Endodermal cell (in vitro differentiated cells): ENCODE data around the gene ATRN. TPM values are rescaled to one million over a fixed set of nuclear protein-coding genes. Genes with fewer than 3 reads are reported as not detected.
"Not testable (repeated sequence)": the region's sequence is repeated elsewhere in the genome, so short reads cannot be mapped to it uniquely, and the experiment has no call there.

Experiments
- DNase-seq: peaks from one replicate; pipeline ENCODE4 v3.0.0-alpha.2; 2017
- H3K27ac ChIP-seq: 2 replicates; pipeline ENCODE4 v1.5.1; 2013; ENCODE audit warnings: mild to moderate bottlenecking, low read depth, low read length, moderate library complexity
- H3K27me3 ChIP-seq: 2 replicates; pipeline ENCODE4 v1.6.1; 2013; ENCODE audit warnings: mild to moderate bottlenecking, low read length, moderate library complexity; ENCODE audit not compliant: insufficient read depth, control insufficient read depth, poor library complexity, severe bottlenecking
- H3K36me3 ChIP-seq: 2 replicates; pipeline ENCODE4 v1.7.0; 2013; ENCODE audit warnings: mild to moderate bottlenecking, low read length, moderate library complexity; ENCODE audit not compliant: control insufficient read depth, insufficient read depth
- H3K4me1 ChIP-seq: one replicate; pipeline ENCODE4 v1.7.0; 2013; ENCODE audit warnings: low read length; ENCODE audit not compliant: control insufficient read depth, insufficient read depth
- H3K4me3 ChIP-seq: 2 replicates; pipeline ENCODE4 v1.5.1; 2013; ENCODE audit warnings: mild to moderate bottlenecking, low read length, moderate library complexity
- H3K9ac ChIP-seq: 2 replicates; pipeline ENCODE4 v1.6.1; 2013; ENCODE audit warnings: mild to moderate bottlenecking, low read length, moderate library complexity; ENCODE audit not compliant: poor library complexity, severe bottlenecking; ENCODE audit errors: extremely low read depth
- H3K9me3 ChIP-seq: 2 replicates; pipeline ENCODE4 v1.6.1; 2013; ENCODE audit warnings: mild to moderate bottlenecking, low read length, moderate library complexity; ENCODE audit not compliant: control insufficient read depth
- H3K27ac Mint-ChIP-seq: 2 replicates; pipeline ENCODE4 v1.8.0; 2020; ENCODE audit warnings: mixed read lengths
- H3K27me3 Mint-ChIP-seq: 2 replicates; pipeline ENCODE4 v1.8.0; 2021; ENCODE audit warnings: mild to moderate bottlenecking, mixed read lengths; ENCODE audit not compliant: insufficient read depth
- H3K36me3 Mint-ChIP-seq: 2 replicates; pipeline ENCODE4 v1.8.0; 2020; ENCODE audit warnings: low read depth, mixed read lengths
- H3K4me1 Mint-ChIP-seq: 2 replicates; pipeline ENCODE4 v1.8.0; 2020; ENCODE audit warnings: mixed read lengths
- H3K4me3 Mint-ChIP-seq: 2 replicates; pipeline ENCODE4 v1.8.0; 2020; ENCODE audit warnings: mild to moderate bottlenecking, moderate library complexity, mixed read lengths
- H3K9me3 Mint-ChIP-seq: 2 replicates; pipeline ENCODE4 v1.8.0; 2020; ENCODE audit warnings: mild to moderate bottlenecking, mixed read lengths
- WGBS, 2 experiments: methylation state at CpG; one replicate each; pipeline versions ENCODE4 v1.1.5 to v1.1.7; 2013; ENCODE audit warnings: missing lambda C conversion rate in 2 of 2, mixed read lengths in 1 of 2; ENCODE audit not compliant: insufficient coverage in 1 of 2, insufficient read length in 1 of 2; 5-methylcytosine and 5-hydroxymethylcytosine counted together
- long read RNA-seq, 4 experiments: library from polyadenylated mRNA in 2 of 4; library from RNA in 1 of 4; library from capped mRNA in 1 of 4; stranded (forward) in 3 of 4; unstranded in 1 of 4; transcript quantifications; one replicate each; pipeline ENCODE4 v2.0.0, GENCODE V29; 2020 to 2021; ENCODE audit warnings: inconsistent platforms in 1 of 4
- polyA plus RNA-seq, 2 experiments: library from polyadenylated mRNA; stranded (reverse); fragments of 50-300 nt; gene quantifications; one replicate each; pipeline ENCODE4 v1.2.3, GENCODE V29; 2013
- total RNA-seq, 2 donors: library from RNA; stranded (reverse); fragmentation: NEBNext Ultra II Directional in 1 of 2; extraction: Animal tissue kit (Norgen Biotek cat#: 25700) in 1 of 2; gene quantifications; 2 replicates in 1 of 2; 3 replicates in 1 of 2; pipeline ENCODE4 v1.2.1, GENCODE V29; 2021
- TF ChIP-seq, protein P1 (sequence below): fragments of 200-600 bp; sonication (generic); conservative IDR thresholded peaks from 2 replicates; pipeline ENCODE4 v1.5.0; 2021; ENCODE audit warnings: antibody characterized with exemption, mild to moderate bottlenecking

The ATRN gene
- 10 to 100 TPM; 27.4 to 31.2 TPM for total RNA-seq
- polyA plus RNA-seq (2013, experiment 1 of 2), result 26.3 TPM
- polyA plus RNA-seq (2013, experiment 2 of 2), result 22.9 TPM
- long read RNA-seq, experiment 1, full-length matches to known transcripts, result 3 of 20 reads
- long read RNA-seq, experiment 1, partial matches to known transcripts, result 4 of 20 reads
- long read RNA-seq, experiment 1, other reads (novel, unspliced or antisense), result 13 of 20 reads
- long read RNA-seq, experiment 2, full-length matches to known transcripts, result 14 of 34 reads
- long read RNA-seq, experiment 2, partial matches to known transcripts, result 17 of 34 reads
- long read RNA-seq, experiment 2, other reads (novel, unspliced or antisense), result 3 of 34 reads
- long read RNA-seq, experiment 3, partial matches to known transcripts, result 1 of 10 reads
- long read RNA-seq, experiment 3, other reads (novel, unspliced or antisense), result 9 of 10 reads
- long read RNA-seq, experiment 4, partial matches to known transcripts, result 1 of 2 reads
- long read RNA-seq, experiment 4, other reads (novel, unspliced or antisense), result 1 of 2 reads

DNA sequence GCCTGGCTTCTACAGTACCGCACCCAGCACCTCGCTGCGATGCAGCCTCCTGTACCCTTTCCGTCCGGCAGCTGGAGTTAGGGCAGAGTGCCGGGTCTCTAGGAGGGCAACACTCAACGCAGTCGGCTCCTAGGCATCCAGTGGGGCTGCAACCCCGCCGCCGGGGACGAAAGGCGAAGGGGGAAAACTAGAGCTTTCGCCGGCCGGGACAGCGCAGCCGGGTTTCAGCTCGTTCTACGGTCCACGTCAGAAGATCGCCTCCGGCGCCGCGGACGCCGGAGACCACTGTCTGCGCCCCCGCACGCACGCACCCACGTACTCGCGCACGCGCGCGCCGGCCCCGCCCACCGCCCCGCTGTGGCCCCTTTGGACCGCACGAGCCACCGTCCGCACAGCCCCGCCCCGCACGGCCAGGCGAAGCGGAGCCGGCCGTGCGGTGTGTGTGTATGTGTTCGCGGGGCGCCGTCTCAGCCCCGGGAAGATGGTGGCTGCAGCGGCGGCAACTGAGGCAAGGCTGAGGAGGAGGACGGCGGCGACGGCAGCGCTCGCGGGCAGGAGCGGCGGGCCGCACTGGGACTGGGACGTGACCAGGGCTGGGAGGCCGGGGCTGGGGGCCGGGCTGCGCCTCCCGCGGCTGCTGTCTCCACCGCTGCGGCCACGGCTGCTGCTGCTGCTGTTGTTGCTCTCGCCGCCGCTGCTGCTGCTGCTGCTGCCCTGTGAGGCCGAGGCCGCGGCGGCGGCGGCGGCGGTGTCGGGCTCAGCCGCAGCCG, at the start of gene ATRN:
Gene ATRN (plus strand): TSS at position 392 of the 770 bp plus-strand sequence. CDS start 90 bp downstream, at position 482.
- Mint-ChIP-seq H3K36me3 (no peaks in the 10 kb centered on the region), H3K27me3 (peaks cover 55% of the 10 kb centered on the region), H3K4me3 (peak within 1 kb of the TSS; percentile 91), H3K9me3 (no peaks in the 10 kb centered on the region), H3K4me1 (peaks cover 25% of the 10 kb centered on the region), H3K27ac (peak within 1 kb of the TSS; percentile 69)
- WGBS, 2 experiments, result 0% methylated on average over 16 to 95 of the region's 95 CpGs
- peak within 1 kb of the TSS; percentile 58 for H3K27ac ChIP-seq
- H3K27me3 ChIP-seq, result peaks cover 7% of the 10 kb centered on the region
- peak; percentile 94 for DNase-seq
- H3K4me3 ChIP-seq, result peak within 1 kb of the TSS; percentile 99
- peak within 1 kb of the TSS; percentile 57 for H3K9ac ChIP-seq
- H3K4me1 ChIP-seq, result no peaks in the 10 kb centered on the region
- TF ChIP-seq, protein P1, sequence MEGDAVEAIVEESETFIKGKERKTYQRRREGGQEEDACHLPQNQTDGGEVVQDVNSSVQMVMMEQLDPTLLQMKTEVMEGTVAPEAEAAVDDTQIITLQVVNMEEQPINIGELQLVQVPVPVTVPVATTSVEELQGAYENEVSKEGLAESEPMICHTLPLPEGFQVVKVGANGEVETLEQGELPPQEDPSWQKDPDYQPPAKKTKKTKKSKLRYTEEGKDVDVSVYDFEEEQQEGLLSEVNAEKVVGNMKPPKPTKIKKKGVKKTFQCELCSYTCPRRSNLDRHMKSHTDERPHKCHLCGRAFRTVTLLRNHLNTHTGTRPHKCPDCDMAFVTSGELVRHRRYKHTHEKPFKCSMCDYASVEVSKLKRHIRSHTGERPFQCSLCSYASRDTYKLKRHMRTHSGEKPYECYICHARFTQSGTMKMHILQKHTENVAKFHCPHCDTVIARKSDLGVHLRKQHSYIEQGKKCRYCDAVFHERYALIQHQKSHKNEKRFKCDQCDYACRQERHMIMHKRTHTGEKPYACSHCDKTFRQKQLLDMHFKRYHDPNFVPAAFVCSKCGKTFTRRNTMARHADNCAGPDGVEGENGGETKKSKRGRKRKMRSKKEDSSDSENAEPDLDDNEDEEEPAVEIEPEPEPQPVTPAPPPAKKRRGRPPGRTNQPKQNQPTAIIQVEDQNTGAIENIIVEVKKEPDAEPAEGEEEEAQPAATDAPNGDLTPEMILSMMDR, result peak; percentile 9
- no peaks in the 10 kb centered on the region for H3K36me3 ChIP-seq
- H3K9me3 ChIP-seq, result no peaks in the 10 kb centered on the region

DNA sequence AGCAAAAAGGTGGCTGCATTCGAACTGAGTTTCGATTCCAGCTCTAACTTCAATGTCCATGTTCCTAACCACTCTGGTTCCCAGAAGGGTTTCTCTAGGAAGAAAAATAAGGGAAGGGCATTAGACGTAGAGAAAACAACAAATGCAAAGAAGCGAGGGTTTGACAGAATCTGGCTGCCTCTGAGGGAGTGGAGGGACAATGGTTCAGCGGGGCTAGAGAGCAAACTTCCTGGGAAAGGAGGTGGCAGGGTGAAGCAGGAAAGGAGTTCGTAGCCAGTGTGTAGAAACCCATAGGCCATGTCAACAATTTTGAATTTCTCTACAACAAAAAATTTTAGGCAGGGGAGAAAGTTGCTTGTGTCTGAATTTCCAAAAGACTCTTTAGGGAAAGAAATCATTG, 48.8 kb upstream of the ATRN start:
- no peaks in the 10 kb centered on the region for H3K27me3 Mint-ChIP-seq
- H3K36me3 Mint-ChIP-seq, result no peaks in the 10 kb centered on the region
- DNase-seq, result no peak
- no peaks in the 10 kb centered on the region for H3K4me1 ChIP-seq
- peaks cover 8% of the 10 kb centered on the region for H3K4me1 Mint-ChIP-seq
- no peaks in the 10 kb centered on the region for H3K27me3 ChIP-seq
- TF ChIP-seq, protein P1, result no peak
- H3K27ac ChIP-seq, result no peak overlapping the region
- H3K4me3 ChIP-seq, result no peak overlapping the region
- H3K36me3 ChIP-seq, result no peaks in the 10 kb centered on the region
- no peak overlapping the region for H3K4me3 Mint-ChIP-seq
- 79 to 83% methylated on average over 4 to 5 of the region's 6 CpGs for WGBS, 2 experiments
- H3K9ac ChIP-seq, result no peak overlapping the region
- H3K9me3 Mint-ChIP-seq, result no peaks in the 10 kb centered on the region
- H3K9me3 ChIP-seq, result no peaks in the 10 kb centered on the region
- H3K27ac Mint-ChIP-seq, result no peak overlapping the region

DNA sequence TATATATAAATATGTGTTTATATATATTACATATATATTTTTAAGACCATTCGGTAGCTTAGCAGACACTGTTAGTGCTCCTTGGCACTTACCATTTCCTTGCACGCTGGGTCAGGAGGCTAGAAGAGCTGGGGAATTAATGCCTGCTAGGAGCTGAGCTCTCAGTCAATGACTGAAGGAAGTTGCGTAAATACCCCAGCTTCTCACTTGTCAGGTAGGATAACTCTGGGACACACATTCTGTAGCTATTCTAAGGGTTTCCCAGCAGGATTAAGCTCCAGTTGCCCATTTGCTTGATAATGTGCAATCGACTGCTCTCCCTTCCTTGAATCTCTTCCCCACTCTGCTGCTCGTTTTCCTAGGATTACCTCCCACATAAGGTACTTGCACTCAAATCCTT, 47.7 kb upstream of the ATRN start:
- H3K4me3 Mint-ChIP-seq, result no peak overlapping the region

DNA sequence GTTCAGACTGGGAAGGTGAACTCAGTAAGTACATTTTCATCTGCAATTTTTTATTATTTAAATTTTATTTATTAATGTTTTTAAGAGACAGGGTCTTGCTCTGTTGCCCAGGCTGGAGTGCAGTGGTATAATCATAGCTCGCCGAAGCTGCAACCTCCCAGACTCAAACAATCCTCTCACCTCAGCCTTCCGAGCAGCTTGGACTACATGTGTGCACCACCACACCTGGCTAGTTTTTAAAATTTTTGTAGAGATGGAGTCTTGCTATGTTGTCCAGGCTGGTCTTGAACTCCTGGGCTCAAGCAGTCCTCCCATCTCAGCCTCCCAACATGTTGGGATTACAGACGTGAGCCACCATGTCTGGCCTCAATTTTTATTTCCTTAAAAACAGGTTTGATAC, 44.1 kb upstream of the ATRN start:
- not testable (repeated sequence) for H3K27me3 ChIP-seq, H3K36me3 ChIP-seq, H3K9me3 ChIP-seq, H3K27ac Mint-ChIP-seq, H3K9ac ChIP-seq, H3K27ac ChIP-seq, H3K36me3 Mint-ChIP-seq, H3K4me1 Mint-ChIP-seq, H3K4me1 ChIP-seq, H3K4me3 ChIP-seq, DNase-seq, H3K9me3 Mint-ChIP-seq, H3K27me3 Mint-ChIP-seq, H3K4me3 Mint-ChIP-seq
- WGBS, 2 experiments, result 80 to 96% methylated on average over 1 to 4 of the region's 4 CpGs

More for the DNA sequence above, 47.7 kb upstream of the ATRN start:
- H3K27me3 ChIP-seq, result no peaks in the 10 kb centered on the region
- peak; percentile 52 for DNase-seq
- no peaks in the 10 kb centered on the region for H3K9me3 ChIP-seq
- H3K4me1 Mint-ChIP-seq, result peaks cover 8% of the 10 kb centered on the region
- no peaks in the 10 kb centered on the region for H3K36me3 Mint-ChIP-seq
- no peaks in the 10 kb centered on the region for H3K36me3 ChIP-seq
- H3K4me1 ChIP-seq, result no peaks in the 10 kb centered on the region
- H3K9me3 Mint-ChIP-seq, result no peaks in the 10 kb centered on the region
- 71 to 93% methylated on average over 2 to 5 of the region's 5 CpGs for WGBS, 2 experiments
- H3K4me3 ChIP-seq, result no peak overlapping the region
- H3K27ac ChIP-seq, result no peak overlapping the region
- no peak overlapping the region for H3K9ac ChIP-seq
- H3K27me3 Mint-ChIP-seq, result no peaks in the 10 kb centered on the region
- H3K27ac Mint-ChIP-seq, result no peak overlapping the region
- TF ChIP-seq, protein P1, result no peak
